Upper lobe of left lung (tissue), 6 donors: ENCODE results near the gene KNDC1. TPM values are rescaled to one million over a fixed set of nuclear protein-coding genes. Genes with fewer than 3 reads are reported as not detected.

Experiments used
- ATAC-seq, 2 donors: fragments of 200-7000 bp; cut with Tn5 transposase; one replicate each; pipeline ENCODE4 v1.9.1; 2022; ENCODE audit warnings: mild to moderate bottlenecking in 2 of 2, moderate library complexity in 2 of 2; ENCODE audit not compliant: low FRiP score in 2 of 2
- DNase-seq, 2 donors: peaks; one replicate each; pipeline ENCODE4 v3.0.0-alpha.2; 2019 to 2020
- H3K27ac ChIP-seq, 4 donors: fragments of 200-600 bp; sonication (generic); one replicate each; pipeline ENCODE4 v1.5.1; 2016 to 2019
- H3K27me3 ChIP-seq, 4 donors: fragments of 200-600 bp; sonication (generic); one replicate each; pipeline ENCODE4 v1.5.1; 2017 to 2019
- H3K36me3 ChIP-seq, 4 donors: fragments of 200-600 bp; sonication (generic); one replicate each; pipeline ENCODE4 v1.5.1; 2016 to 2019
- H3K4me1 ChIP-seq, 4 donors: fragments of 200-600 bp; sonication (generic); one replicate each; pipeline ENCODE4 v1.5.1; 2018 to 2019
- H3K4me3 ChIP-seq, 4 donors: fragments of 200-600 bp; sonication (generic); one replicate each; pipeline ENCODE4 v1.5.1; 2017 to 2019; ENCODE audit warnings: mild to moderate bottlenecking in 2 of 4, moderate library complexity in 1 of 4
- H3K9me3 ChIP-seq, 4 donors: fragments of 200-600 bp; sonication (generic); one replicate each; pipeline ENCODE4 v1.5.1; 2018 to 2019
- EP300 ChIP-seq, 4 donors: sonication (generic); formaldehyde crosslinking; IDR thresholded peaks; one replicate each; pipeline ENCODE4 v1.5.1; 2017; ENCODE audit warnings: antibody characterized with exemption in 4 of 4, control low read depth in 2 of 4
- POLR2A ChIP-seq, 4 donors: fragments of 450-650 bp; IDR thresholded peaks; one replicate each; pipeline ENCODE4 v1.5.1; 2016 to 2017; ENCODE audit warnings: antibody characterized with exemption in 4 of 4, mild to moderate bottlenecking in 2 of 4
- POLR2AphosphoS5 ChIP-seq, 2 donors: sonication (generic); formaldehyde crosslinking; IDR thresholded peaks; one replicate each; pipeline ENCODE4 v1.5.1; 2017; ENCODE audit warnings: antibody characterized with exemption in 2 of 2
- WGBS, 2 donors: methylation state at CpG; one replicate each; pipeline ENCODE4 v1.1.5; 2017 to 2018; 5-methylcytosine and 5-hydroxymethylcytosine counted together
- total RNA-seq, 6 donors: library from RNA; depleted of rRNA in 4 of 6; stranded (reverse); fragments of >200 nt in 4 of 6; gene quantifications; one replicate each; pipeline versions ENCODE4 v1.1.0 to v1.2.1, GENCODE V29; 2016 to 2021
- TF ChIP-seq, protein P1 (sequence below), 6 experiments: fragments of 450-650 bp in 4 of 6; fragments of 200-600 bp in 2 of 6; sonication (generic) in 2 of 6; IDR thresholded peaks; one replicate each; pipeline ENCODE4 v1.5.1; 2016 to 2019; ENCODE audit warnings: antibody characterized with exemption in 6 of 6
- donor health status: DM: no; HTN: no; CAD: no; lungs with moderate emphysema.
- donor health status: DM: no; HTN: yes; CAD: no; lungs with severe emphysema.

The KNDC1 gene
- total RNA-seq, 6 donors from 2014 or later, result 7.1 to 30.3 (median 15.5) TPM

DNA sequence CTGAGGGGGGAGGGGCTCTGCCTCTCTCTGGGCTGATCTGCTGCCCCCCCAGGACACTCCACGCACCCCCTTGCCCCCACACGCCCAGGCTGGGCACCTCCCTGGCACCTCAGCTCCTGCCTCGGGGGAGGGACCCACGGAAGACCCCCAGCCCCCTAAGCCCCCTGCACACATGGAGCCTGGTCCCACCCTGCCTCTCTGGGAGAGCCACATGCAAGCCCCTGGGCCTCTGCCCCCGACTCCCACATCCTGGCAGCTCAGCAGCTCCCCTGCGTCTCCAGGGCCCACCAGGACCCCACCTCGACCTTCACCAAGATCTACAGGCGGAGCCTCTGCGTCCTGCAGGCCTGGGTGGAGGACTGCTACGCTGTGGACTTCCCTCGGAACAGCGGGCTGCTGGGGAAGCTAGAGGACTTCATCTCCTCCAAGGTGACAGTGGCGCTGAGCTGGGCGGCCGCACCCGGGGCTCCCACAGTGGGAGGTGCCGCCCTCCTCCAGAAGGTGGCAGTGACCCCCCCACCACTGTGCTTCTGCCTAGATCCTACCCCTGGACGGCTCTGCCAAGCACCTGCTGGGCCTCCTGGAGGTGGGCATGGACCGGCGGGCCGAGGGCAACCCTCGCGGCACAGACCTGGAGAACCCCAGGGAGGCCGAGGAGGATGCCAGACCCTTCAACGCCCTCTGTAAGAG, 51.3 kb downstream of the KNDC1 start:
- no peaks in the 10 kb centered on the region for H3K4me1 ChIP-seq
- no peak for TF ChIP-seq POLR2AphosphoS5 (IDR thresholded peaks at IDR 0.05)
- no peaks in the 10 kb centered on the region for H3K36me3 ChIP-seq
- H3K9me3 ChIP-seq, result no peaks in the 10 kb centered on the region
- no peaks in the 10 kb centered on the region for H3K27me3 ChIP-seq
- no peak overlapping the region for H3K4me3 ChIP-seq
- ATAC-seq, result no peak
- 86 to 92% methylated on average over 5 to 17 of the region's 25 CpGs for WGBS, 2 donors
- H3K27ac ChIP-seq, result no peak overlapping the region
- peak in 1 of 2 donors; percentile 73 for DNase-seq

DNA sequence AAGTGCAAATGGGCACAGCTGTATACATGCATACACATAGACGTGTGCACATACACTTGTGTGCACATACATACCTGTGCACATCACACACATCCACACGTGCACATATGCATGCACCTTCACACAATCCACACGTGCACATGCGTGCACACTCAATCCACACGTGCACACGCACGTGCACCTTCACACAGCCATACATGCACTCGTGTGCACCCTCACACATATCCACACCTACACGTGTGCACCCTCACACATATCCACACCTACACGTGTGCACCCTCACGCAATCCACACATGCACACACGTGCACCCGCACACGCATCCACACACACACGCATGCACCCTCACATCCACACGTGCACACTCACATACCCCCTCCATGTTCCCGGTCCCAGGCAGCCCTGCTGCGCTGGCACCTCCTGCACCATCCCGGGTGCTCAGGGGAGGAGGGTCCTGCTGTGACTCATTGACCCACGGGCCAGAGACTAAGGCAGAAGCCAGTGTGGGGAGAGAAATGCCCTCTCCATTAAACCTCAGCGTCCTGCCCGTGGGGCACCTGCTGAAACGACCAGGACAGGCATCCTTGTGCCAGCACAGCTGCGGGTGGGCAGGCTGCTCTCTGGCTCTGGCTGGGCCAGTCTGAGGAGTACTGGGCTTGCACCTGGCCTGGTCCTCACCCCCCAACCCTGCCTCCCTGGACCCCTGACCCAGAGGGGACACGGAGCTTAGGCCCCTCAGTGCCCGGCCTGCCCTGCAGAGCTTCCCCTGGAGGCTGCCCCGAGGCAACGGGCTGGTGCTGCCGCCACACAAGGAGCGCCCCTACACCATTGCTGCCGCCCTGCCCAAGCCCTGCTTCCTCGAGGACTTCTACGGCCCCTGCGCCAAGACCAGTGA, 52.2 kb downstream of the KNDC1 start:
- H3K9me3 ChIP-seq, result no peaks in the 10 kb centered on the region
- peak in 1 of 2 donors; percentile 64 for DNase-seq
- 88% methylated on average over 24 to 34 of the region's 34 CpGs for WGBS, 2 donors
- no peak overlapping the region for H3K4me3 ChIP-seq
- no peaks in the 10 kb centered on the region for H3K27me3 ChIP-seq
- no peak for TF ChIP-seq EP300 (IDR thresholded peaks at IDR 0.05)
- TF ChIP-seq POLR2A (IDR thresholded peaks at IDR 0.05), result no peak
- H3K27ac ChIP-seq, result peak overlapping the region in 1 of 4 donors; percentile 26
- no peaks in the 10 kb centered on the region for H3K36me3 ChIP-seq
- H3K4me1 ChIP-seq, result no peaks in the 10 kb centered on the region
- ATAC-seq, result no peak

DNA sequence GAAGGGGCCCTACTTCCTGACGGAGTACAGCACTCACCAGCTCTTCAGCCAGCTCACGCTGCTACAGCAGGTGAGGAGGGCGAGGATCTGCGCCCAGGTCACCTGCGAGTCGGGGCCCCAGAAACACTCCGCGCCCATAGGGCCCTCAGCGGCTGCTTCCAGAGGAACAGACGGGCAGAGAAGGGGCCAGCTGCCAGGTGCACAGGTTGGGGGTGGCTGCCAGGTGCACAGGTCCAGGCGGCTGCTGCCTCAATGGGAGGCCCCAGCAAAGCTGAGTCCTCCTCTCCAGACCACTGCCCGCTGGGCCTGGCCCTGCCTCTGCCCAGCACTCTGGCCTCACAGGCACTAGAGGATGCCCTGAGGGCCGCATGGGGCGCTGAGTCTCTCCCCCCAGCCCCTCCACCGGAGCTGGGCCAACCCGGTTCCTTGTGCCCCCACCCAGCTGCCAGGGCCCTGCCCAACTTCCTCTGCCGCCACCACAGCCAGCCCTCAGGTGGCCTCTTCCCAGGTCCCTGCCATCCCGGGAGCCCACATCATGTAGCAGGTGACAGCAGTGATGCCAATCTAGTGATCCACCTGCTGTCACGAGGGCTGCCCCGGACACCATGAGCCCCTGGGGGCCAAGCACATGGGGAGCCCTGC, 53.0 kb downstream of the KNDC1 start:
- ATAC-seq (no peak), DNase-seq (peak in 1 of 2 donors; percentile 67)
- Histone ChIP-seq H3K4me1 (no peaks in the 10 kb centered on the region), H3K9me3 (no peaks in the 10 kb centered on the region), H3K27me3 (no peaks in the 10 kb centered on the region), H3K4me3 (no peak overlapping the region), H3K36me3 (no peaks in the 10 kb centered on the region), H3K27ac (no peak overlapping the region)
- TF ChIP-seq POLR2A (IDR thresholded peaks at IDR 0.05), result no peak
- TF ChIP-seq, protein P1, sequence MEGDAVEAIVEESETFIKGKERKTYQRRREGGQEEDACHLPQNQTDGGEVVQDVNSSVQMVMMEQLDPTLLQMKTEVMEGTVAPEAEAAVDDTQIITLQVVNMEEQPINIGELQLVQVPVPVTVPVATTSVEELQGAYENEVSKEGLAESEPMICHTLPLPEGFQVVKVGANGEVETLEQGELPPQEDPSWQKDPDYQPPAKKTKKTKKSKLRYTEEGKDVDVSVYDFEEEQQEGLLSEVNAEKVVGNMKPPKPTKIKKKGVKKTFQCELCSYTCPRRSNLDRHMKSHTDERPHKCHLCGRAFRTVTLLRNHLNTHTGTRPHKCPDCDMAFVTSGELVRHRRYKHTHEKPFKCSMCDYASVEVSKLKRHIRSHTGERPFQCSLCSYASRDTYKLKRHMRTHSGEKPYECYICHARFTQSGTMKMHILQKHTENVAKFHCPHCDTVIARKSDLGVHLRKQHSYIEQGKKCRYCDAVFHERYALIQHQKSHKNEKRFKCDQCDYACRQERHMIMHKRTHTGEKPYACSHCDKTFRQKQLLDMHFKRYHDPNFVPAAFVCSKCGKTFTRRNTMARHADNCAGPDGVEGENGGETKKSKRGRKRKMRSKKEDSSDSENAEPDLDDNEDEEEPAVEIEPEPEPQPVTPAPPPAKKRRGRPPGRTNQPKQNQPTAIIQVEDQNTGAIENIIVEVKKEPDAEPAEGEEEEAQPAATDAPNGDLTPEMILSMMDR (IDR thresholded peaks at IDR 0.05), result no peak
- TF ChIP-seq EP300 (IDR thresholded peaks at IDR 0.05), result no peak
- no peak for TF ChIP-seq POLR2AphosphoS5 (IDR thresholded peaks at IDR 0.05)
- WGBS, 2 donors, result 60 to 83% methylated on average over 8 to 20 of the region's 20 CpGs

DNA sequence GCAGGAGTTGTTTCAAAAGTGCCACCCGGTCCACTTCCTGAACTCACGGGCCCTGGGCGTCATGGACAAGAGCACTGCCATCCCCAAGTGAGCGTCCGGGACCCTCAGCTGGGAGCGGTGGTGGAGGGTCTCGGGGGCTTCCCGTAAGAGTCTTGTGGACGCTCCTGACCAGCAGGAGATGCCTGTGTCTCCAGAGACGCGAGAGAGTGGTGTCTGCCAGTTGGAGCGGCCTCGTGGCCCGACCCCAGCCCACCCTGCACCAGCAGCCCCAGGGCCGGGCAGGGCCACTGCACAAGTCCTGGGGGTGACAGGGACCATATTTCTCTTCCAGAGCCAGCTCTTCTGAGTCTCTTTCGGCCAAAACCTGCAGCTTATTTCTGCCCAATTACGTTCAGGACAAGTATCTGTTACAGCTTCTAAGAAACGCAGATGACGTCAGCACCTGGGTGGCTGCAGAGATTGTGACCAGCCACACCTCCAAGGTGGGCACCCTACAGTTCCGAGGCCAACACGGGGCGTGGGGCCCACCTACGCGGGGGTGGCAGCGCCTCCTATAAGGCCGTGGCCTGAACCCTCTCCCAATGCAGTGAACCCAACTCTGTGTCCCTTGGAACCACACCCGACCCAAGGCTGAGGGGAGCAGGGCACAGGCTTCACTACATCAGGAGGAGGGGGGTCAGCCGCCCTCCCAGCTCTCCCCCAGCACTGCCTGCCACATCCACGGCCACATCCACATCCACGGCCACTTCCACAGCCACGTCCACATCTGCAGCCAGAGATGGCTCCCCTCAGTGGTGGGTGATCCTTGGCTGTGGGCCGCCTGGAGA, 53.8 kb downstream of the KNDC1 start:
- TF ChIP-seq EP300 (IDR thresholded peaks at IDR 0.05) (no peak), POLR2AphosphoS5 (IDR thresholded peaks at IDR 0.05) (no peak), POLR2A (IDR thresholded peaks at IDR 0.05) (no peak)
- TF ChIP-seq, protein P1 (IDR thresholded peaks at IDR 0.05), result no peak
- H3K36me3 ChIP-seq, result no peaks in the 10 kb centered on the region
- H3K4me3 ChIP-seq, result no peak overlapping the region
- H3K27ac ChIP-seq, result no peak overlapping the region
- ATAC-seq (no peak), DNase-seq (peak in 1 of 2 donors; percentile 71)
- H3K9me3 ChIP-seq, result no peaks in the 10 kb centered on the region
- WGBS, 2 donors, result 87 to 90% methylated on average over 15 to 32 of the region's 32 CpGs
- no peaks in the 10 kb centered on the region for H3K27me3 ChIP-seq
- H3K4me1 ChIP-seq, result no peaks in the 10 kb centered on the region
